Measurements from ENCODE around the gene GCAT. TPM values are rescaled to one million over a fixed set of nuclear protein-coding genes. Genes with fewer than 3 reads are reported as not detected.

The GCAT gene
- total and polyA plus RNA-seq, 9 of the 15 experiments (the other 6 are each of a cell fraction or from before 2014, with no cell fraction given): 1.9 to 69.9 (median 26.4) TPM

DNA sequence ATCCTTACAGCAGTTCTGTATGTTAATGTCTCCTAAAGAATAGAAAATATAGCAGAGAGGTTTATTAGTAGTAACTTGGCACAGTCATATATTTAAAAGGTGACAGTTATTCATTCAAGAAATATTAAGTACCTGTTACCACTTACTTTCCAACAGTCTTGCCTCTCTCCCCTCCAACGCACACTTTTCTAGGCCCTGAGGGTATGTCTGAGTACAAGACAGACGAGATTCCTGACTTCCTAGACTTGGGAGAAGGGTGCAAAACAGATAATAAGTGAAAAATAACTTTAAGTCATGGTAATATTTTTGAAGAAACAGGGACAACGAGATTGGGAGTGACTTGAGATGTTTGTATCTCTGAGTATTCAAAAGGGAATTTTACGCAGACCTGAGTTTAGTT is 43.1 kb downstream of the GCAT start (continued):
- no peak for TF ChIP-seq PCBP1 (IDR thresholded peaks at IDR 0.05; ENCODE audit: low read depth, low read length, poor library complexity, severe bottlenecking)
- no peak for TF ChIP-seq PHB (CRISPR knock-in tag; IDR thresholded peaks at IDR 0.05)

- no peak overlapping the region for H3K9ac ChIP-seq (ENCODE audit: insufficient read depth in 1 of 2, low read depth in 2 of 2, low read length in 2 of 2)
- peaks cover 3 to 8% of the 10 kb centered on the region in 2 experiments; a peak in 3 of 5 replicates for H3K4me1 ChIP-seq (replicated peaks in 1 of 2; ENCODE audit: control insufficient read depth in 2 of 2, insufficient read depth in 2 of 2, low read length in 2 of 2)
- H3K9me1 ChIP-seq (ENCODE audit: control insufficient read depth, insufficient read depth, low read length): no peaks in the 10 kb centered on the region
- POLR2A ChIA-PET: interaction anchor here (0.6 to 1.3 kb wide), 4 partner anchors 8 to 1465 kb away, joined by 3 to 4 read pairs (median 3); partner anchors contain the start of genes ANKRD54, C22orf23, MYH9 and POLR2F
- 61% methylated on average over 4 of the region's 5 CpGs for WGBS (ENCODE audit: insufficient coverage, low coverage, missing lambda C conversion rate)
- no TSS peak for BruUV-seq (replicated peaks)
- intact Hi-C loops (cut with micrococcal nuclease): no loop called here
- no peak overlapping the region for H2AFZ ChIP-seq (ENCODE audit: low read depth, low read length)
- ATAC-seq (no peak), DNase-seq (ENCODE audit: extremely low read depth in 1 of 4, low spot score in 3 of 4) (peak in 1 of 4 experiments; percentile 18), FAIRE-seq (no peak)
- peaks cover 76% of the 10 kb centered on the region for H3K79me2 ChIP-seq (ENCODE audit: control insufficient read depth, insufficient read depth, low read length)
- no peaks in the 10 kb centered on the region for H3K9me3 ChIP-seq (replicated peaks; ENCODE audit: control insufficient read depth, insufficient read depth, low read depth, low read length)
- H4K20me1 ChIP-seq (replicated peaks; ENCODE audit: control insufficient read depth, insufficient read depth, low read length): peaks cover 3% of the 10 kb centered on the region; the same call in 1 of the 2 replicates
- H3K4me3 ChIP-seq: no peak overlapping the region
- H3K36me3 ChIP-seq (ENCODE audit: control insufficient read depth, insufficient read depth, low read length): peaks cover 69% of the 10 kb centered on the region
- TF ChIP-seq, protein P1, sequence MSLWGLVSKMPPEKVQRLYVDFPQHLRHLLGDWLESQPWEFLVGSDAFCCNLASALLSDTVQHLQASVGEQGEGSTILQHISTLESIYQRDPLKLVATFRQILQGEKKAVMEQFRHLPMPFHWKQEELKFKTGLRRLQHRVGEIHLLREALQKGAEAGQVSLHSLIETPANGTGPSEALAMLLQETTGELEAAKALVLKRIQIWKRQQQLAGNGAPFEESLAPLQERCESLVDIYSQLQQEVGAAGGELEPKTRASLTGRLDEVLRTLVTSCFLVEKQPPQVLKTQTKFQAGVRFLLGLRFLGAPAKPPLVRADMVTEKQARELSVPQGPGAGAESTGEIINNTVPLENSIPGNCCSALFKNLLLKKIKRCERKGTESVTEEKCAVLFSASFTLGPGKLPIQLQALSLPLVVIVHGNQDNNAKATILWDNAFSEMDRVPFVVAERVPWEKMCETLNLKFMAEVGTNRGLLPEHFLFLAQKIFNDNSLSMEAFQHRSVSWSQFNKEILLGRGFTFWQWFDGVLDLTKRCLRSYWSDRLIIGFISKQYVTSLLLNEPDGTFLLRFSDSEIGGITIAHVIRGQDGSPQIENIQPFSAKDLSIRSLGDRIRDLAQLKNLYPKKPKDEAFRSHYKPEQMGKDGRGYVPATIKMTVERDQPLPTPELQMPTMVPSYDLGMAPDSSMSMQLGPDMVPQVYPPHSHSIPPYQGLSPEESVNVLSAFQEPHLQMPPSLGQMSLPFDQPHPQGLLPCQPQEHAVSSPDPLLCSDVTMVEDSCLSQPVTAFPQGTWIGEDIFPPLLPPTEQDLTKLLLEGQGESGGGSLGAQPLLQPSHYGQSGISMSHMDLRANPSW (CRISPR knock-in tag; IDR thresholded peaks at IDR 0.05): no peak
- TF ChIP-seq JUN (IDR thresholded peaks at IDR 0.05; ENCODE audit: borderline replicate concordance, low read depth, low read length) (no peak), JUN (CRISPR knock-in tag; IDR thresholded peaks at IDR 0.05; ENCODE audit: borderline replicate concordance) (no peak), GABPB2 (CRISPR knock-in tag; conservative IDR thresholded peaks at IDR 0.05) (no peak), RBFOX2 (IDR thresholded peaks at IDR 0.05; ENCODE audit: low read depth, low read length) (0 out of 2 replicates have a peak, but pooled peaks have one; percentile 15), SIN3A (IDR thresholded peaks at IDR 0.05; ENCODE audit: borderline replicate concordance in 2 of 2, control insufficient read depth in 1 of 2, low read depth in 2 of 2, low read length in 2 of 2) (no peak)
- TF ChIP-seq, protein P2, sequence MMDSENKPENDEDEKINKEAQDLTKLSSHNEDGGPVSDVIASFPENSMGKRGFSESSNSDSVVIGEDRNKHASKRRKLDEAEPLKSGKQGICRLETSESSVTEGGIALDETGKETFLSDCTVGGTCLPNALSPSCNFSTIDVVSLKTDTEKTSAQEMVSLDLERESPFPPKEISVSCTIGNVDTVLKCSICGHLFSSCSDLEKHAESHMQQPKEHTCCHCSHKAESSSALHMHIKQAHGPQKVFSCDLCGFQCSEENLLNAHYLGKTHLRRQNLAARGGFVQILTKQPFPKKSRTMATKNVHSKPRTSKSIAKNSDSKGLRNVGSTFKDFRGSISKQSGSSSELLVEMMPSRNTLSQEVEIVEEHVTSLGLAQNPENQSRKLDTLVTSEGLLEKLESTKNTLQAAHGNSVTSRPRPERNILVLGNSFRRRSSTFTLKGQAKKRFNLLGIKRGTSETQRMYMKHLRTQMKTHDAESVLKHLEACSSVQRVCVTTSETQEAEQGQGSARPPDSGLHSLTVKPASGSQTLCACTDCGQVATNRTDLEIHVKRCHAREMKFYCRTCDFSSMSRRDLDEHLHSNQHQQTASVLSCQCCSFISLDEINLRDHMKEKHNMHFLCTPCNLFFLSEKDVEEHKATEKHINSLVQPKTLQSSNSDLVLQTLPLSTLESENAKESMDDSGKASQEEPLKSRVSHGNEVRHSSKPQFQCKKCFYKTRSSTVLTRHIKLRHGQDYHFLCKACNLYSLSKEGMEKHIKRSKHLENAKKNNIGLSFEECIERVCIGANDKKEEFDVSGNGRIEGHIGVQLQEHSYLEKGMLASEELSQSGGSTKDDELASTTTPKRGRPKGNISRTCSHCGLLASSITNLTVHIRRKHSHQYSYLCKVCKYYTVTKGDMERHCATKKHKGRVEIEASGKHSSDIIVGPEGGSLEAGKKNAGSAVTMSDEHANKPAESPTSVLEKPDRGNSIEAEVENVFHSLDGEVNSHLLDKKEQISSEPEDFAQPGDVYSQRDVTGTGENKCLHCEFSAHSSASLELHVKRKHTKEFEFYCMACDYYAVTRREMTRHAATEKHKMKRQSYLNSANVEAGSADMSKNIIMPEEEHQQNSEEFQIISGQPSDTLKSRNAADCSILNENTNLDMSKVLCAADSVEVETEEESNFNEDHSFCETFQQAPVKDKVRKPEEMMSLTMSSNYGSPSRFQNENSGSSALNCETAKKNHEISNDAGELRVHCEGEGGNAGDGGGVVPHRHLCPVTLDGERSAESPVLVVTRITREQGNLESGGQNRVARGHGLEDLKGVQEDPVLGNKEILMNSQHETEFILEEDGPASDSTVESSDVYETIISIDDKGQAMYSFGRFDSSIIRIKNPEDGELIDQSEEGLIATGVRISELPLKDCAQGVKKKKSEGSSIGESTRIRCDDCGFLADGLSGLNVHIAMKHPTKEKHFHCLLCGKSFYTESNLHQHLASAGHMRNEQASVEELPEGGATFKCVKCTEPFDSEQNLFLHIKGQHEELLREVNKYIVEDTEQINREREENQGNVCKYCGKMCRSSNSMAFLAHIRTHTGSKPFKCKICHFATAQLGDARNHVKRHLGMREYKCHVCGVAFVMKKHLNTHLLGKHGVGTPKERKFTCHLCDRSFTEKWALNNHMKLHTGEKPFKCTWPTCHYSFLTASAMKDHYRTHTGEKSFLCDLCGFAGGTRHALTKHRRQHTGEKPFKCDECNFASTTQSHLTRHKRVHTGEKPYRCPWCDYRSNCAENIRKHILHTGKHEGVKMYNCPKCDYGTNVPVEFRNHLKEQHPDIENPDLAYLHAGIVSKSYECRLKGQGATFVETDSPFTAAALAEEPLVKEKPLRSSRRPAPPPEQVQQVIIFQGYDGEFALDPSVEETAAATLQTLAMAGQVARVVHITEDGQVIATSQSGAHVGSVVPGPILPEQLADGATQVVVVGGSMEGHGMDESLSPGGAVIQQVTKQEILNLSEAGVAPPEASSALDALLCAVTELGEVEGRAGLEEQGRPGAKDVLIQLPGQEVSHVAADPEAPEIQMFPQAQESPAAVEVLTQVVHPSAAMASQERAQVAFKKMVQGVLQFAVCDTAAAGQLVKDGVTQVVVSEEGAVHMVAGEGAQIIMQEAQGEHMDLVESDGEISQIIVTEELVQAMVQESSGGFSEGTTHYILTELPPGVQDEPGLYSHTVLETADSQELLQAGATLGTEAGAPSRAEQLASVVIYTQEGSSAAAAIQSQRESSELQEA (IDR thresholded peaks at IDR 0.05; ENCODE audit: low read depth): no peak
- in situ Hi-C loops (cut with MboI): no loop called here
- CTCF ChIA-PET (ENCODE audit: low intra/inter-chr PET ratio): no interaction called here
- peak overlapping the region; percentile 13; the same call in 1 of the 3 replicates for H3K27ac ChIP-seq (ENCODE audit: extremely low read depth, low read depth, low read length)
- no peak overlapping the region for H3K4me2 ChIP-seq (ENCODE audit: insufficient read depth, low read length)
- H3K27me3 ChIP-seq (ENCODE audit: control insufficient read depth in 2 of 2, insufficient read depth in 2 of 2, low read length in 2 of 2): no peaks in the 10 kb centered on the region
These were observed 44.7 kb downstream of the GCAT start for GRCh38 chr22:37852418-37852817.
